GM21367 (cell line): Measurements from ENCODE around the gene FANCC.

Experiments
- ATAC-seq: cut with Tn5 transposase; IDR thresholded peaks from one replicate; pipeline ENCODE4 v1.9.1; 2021; ENCODE audit not compliant: unreplicated experiment

Gene FANCC, protein sequence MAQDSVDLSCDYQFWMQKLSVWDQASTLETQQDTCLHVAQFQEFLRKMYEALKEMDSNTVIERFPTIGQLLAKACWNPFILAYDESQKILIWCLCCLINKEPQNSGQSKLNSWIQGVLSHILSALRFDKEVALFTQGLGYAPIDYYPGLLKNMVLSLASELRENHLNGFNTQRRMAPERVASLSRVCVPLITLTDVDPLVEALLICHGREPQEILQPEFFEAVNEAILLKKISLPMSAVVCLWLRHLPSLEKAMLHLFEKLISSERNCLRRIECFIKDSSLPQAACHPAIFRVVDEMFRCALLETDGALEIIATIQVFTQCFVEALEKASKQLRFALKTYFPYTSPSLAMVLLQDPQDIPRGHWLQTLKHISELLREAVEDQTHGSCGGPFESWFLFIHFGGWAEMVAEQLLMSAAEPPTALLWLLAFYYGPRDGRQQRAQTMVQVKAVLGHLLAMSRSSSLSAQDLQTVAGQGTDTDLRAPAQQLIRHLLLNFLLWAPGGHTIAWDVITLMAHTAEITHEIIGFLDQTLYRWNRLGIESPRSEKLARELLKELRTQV

DNA sequence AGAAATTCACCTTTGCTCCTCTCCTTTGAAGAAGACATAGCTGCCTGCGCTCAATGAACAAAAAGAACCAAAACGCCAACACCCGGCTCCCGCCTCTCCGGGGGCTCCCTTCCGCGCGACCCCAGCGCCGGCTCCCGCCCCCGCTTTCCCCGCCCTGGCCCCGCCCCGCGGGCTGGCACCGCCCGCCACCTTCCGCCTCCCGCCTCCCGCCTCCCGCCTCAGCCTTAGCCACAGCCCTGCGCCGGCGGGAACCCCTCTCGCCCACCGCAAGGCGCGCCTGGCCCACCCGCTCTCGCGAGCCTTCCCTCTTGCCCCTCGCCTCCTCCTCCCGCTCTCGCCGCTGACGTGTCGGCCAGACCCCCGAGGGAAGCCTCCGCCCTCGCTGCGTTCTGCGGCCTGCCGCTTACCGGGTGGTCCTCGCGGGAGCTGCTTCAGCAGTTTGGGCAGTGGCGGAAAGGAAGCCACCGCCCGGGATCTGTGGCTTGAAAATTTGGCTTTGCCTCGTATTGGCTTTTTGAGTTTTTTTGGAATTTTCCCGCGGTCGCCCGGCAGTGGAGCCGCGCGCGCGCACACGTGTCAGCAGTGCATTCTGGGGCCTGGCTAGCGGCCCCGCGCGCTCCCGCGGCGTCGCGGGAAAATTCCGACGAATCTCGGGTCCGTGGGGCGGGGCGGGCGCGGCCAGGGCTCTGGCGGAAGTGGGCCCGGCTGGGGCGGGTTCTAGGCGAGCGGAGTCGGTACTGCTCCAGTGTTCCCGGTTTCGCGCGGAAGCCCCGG is at the start of gene FANCC:
Gene FANCC (minus strand): TSS at position 591 of the 774 bp plus-strand sequence. CDS start 68,418 bp downstream, outside the sequence.
- ATAC-seq = peak; percentile 53

DNA sequence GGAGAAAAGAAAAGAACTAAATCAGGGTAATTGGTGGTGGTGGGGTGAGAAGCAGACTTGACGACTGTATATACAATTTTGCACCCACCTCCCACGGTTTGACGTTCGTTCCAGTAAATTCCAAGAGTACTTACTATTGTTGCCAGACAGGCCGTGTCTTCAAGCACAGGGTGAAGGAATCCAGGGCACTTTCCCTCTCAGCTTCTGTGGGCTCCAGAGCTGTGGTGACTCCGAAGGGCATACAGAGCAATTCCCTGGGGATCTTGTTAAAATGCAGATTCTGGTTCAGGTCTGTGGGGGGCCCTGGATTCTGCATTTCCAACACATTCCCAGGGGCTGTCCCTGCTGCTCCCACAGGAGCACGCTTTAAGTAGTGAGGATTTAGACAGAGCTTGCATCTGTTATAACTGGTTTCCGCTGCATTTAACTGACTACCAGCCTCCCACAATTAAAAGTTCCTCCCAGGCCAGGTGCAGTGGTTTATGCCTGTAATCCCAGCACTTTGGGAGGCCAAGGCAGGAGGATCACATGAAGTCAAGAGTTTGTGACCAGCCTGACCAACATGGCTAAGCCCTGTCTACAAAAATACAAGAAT is 49.3 kb upstream of the FANCC start:
- no peak for ATAC-seq

DNA sequence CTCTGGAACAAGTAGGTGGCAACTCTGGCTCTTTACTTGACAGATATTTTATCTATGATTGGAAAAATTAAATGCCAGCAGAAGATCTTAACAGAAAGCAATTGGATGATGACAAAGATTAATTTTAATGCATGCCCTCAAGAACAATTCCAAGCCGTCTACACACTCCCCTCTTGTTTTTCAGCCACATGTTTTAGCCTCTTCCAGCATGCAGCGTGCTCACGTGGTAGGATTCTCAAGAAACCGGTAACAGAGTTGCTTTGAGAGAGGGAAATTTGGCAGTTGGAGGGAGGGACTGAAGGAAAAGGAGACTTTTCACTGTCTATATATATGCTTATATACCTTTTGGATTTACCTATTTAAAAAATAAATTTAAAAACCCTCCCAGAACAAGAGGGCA is 48.3 kb upstream of the FANCC start:
- no peak for ATAC-seq

DNA sequence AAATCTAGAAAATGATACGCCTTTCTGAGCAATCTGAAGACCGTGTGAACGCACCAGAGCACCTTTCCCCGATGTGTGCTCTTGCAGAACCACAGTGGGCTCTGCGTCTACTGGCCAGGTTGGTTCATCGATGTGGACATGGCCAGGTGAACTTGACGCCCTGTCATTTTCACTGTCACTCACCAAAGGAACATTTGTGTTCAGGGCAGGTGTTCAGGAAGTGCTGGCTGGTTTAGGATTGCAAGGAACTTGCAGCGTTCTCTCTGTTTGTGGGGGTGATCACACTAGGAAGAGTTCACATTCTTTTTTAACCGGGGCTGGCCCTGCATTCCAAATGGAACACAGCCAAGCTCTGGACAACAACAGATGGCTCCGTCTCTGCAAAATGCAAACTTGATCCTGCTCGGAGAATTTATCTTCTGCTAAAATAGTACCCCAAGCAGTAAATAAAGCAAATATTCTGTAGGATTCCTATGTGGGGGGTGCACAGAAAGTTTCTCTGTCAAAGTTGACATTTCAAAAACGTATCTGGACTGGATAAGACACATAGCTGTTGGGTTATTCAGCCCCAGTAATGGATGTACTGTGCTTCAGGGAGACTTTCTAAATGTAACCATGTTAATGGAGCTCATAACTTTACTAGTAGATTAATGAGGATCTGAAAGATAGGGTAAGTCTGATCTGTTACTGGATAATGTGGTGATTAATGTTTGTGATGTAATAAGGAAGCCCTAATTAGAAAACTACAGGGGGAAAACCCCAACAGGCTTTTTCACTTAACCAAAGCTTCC is 45.7 kb upstream of the FANCC start:
- ATAC-seq = no peak

DNA sequence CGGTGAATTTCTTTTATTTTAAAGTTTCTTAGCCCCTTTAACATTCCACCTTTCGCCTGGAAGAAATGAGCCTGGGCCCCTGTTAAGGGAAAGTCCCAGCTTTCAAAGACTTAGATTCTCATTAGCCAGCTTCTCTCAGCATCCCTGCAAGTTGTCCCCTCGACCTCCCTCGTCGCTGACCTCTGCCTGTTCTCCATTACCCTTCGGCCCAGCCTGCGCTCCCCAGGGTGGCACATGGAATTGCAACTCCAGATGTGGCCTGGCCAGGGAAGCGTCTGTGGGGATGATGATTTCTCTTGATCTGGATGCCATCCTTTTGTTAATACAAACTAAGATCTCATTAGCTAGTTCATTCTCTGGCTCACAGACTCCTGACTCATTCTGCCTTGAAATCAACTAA is 43.4 kb upstream of the FANCC start:
- no peak for ATAC-seq

DNA sequence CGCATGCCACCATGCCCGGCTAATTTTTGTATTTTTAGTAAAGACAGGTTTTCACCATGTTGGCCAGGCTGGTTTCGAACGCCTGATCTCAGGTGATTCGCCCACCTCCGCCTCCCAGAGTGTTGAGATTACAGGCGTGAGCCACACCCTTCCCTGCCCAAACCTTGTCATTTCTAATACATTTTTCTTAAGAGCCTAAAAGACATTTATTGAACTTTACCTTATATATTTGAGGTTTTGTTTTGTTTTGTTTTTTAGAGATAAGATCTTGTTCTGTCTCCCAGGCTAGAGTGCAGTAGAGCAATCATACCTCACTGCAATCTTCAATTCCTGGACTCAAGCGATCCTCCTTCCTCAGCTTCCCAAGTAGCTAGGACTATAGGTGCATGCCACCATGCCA is 39.8 kb upstream of the FANCC start:
- ATAC-seq = no peak

DNA sequence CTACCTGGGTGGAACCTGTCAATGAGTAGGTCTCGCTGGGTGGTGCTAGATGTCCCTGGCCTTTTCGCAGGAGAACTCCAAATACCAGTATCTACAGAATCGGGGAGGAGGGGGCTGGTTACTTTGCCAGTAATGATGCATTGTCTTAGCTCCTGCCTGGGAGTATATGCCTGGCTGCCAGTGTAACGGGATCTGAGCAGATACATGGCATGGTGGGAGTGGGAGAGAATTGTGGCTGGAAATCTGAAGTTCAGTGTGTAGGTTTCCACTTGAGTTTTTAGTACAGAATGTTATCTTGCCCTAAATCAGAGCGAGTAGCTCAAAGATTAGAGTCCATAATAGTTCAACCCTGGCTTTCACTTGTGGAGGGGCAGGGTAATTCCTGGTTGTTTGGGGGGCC is 38.0 kb upstream of the FANCC start:
- no peak for ATAC-seq

DNA sequence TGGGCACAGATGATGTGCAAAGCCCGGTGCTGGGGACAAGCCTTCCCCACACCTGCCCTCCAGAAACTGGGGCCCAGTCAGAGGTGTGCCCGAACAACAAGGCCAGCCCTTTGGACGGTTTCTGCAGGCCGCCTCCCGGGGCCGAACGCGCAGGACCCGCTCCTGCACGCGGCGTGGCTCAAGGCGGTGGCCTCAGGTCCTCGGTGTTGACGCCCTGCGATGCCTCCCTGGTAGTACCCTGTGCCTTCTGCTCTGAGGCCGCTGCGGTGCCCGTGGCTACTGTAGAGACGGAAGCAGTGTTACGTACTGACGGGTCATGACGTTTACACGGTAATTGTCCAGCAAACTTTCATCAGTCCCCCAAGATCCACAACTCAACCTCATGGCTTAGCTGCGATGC is 33.5 kb upstream of the FANCC start:
- ATAC-seq = no peak

DNA sequence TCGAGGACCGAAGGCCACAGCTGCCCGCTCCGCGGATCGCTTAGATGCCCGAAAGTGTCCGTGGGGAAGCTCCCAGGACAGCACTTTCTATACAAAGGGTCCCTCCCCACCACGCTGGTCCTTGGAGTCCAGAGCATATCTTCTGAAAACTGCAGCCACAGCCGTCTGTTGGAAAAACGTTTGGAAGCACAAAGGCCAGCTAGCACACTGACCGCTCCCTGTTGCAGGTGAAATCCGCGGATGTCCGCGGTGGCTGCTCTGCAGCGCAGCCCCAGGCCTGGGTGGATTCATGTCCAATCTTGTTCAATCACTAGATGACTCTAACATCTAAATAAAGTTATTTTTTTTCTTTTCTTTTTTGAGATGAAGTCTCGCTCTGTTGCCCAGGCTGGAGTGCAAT is 32.8 kb upstream of the FANCC start:
- ATAC-seq = no peak

DNA sequence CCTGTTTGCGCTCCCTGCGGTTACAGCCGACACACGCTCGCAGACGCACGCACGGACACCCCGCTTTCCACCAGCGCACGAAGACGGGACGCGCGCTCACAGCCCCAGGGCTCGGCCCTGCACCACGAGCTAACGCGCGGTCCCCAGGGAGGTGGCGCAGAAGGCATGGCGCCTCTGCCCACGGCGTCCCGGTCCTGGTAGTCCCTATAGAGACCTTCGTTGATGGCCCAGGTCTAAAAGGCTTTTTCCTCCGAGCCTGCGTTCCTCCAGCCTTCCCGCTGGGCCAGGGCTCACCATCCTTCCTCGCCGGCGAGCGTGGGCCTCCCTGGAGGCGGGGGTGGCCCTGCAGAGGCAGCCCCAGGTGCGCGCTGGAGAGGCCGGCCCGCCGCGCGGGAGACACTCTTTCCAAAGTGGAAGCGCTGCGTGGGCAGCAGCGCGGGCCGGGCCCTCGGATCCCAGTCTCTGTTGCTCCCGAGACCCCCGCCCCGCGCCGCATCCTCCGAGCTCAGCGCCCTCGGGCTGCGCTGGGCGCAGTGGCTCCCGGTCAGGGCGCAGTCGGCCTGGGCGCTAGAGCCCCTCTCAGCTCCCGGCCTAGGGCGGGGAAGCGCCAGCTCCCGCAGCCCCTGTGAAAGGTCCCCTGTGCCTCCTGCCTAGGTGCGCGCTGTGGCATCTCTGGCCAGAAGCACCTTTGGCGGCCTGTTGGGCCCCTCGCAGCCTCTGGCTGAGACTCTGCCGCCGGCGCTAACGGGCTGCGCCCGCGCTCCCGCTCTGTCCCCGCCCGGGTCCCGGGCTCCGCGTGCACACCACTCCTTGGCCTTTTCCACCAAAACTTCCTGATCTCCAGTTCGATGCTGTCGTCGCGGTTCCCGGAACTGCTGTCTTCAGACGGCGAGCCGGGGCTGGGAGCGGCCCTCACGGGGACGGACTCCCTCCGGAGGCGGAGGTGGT is 31.9 kb upstream of the FANCC start:
- ATAC-seq = no peak

DNA sequence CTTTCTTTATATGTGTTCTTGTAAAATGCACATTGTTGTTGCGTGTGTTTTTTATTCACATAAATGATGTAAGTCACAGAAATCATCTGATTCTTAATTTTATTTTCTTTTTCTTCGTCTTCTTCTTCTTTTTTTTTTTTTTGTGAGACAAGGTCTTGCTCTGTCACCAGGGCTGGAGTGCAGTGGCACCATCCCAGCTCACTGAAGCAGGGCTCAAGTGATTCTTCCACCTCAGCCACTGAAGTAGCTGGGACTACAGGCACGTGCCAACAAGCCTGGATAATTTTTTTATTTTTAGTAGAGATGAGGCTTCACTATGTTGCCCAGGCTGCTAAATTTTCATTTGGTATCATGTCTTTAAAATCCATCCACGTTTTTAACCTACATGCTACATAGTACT is 28.5 kb upstream of the FANCC start:
- ATAC-seq = no peak

DNA sequence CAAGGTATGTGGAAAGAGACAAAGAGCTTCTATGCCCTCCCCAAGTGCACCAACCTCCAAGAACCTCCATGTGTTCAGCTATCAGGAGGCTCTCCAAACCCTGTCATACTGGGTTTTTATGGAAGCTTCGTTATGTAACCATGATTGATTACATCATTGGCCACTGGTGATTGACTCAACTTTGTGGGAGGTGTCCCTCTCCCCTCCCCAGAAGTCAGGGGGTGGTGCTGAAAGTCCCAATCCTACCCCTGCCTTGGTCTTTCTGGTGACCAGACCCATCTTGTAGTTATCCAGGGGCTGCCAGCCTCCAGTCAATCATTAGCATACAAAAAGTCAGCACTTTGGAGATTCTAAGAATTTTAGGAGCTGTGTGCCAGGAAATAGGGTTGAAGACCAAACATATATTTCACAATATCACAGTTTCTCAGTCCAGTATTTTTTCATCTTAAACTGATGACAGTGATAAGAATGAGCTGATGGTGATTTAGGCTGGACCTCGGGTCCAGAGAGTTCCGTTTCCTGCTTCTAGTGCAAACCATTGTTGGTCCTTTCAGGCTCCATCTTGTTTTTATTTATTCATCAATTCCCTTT is 27.3 kb upstream of the FANCC start:
- no peak for ATAC-seq

DNA sequence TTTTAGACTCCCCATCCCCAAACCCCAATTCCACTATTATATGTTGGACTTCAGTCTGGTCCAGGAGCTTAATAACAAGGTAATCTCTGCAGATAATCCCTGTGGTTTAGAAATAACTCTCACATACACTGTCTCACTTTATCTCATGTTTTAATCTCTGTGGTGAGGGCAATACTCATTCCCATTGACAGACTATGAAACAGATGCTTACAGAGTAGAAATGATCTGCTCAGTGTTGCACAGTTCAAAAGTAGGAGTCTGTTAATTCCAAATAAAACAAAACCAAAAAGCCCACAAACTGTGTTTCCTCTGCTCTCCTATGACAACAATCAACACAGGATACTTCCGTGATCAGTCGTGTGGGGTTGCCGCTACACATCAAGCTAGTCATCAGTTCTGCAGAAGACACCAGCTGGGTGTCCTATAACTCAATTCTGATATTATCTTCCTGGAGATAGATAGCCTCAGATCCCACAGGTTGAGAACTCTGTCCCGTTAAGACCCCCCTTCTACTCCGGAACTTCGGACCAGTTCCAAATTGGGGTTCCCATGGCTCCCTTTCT is 26.3 kb upstream of the FANCC start:
- no peak for ATAC-seq

DNA sequence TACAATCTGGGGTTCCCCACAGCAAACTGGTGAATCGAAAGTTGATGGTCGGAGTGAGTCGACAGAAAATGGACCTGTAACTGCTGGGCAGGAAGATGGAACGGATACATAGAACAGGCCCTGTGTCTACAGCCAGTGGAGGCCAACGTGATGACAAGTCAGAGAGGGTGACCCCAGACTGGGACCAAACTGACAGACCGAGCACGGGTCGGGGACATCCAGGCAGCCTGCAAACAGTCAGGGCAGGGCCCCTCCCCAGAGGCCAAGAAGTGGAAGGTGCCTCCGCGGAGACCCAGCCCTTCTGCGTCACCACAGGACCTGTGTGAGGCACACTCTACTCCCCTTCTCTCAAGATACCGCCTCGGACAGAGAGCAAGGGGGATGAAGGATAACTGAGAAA is 25.1 kb upstream of the FANCC start:
- no peak for ATAC-seq

DNA sequence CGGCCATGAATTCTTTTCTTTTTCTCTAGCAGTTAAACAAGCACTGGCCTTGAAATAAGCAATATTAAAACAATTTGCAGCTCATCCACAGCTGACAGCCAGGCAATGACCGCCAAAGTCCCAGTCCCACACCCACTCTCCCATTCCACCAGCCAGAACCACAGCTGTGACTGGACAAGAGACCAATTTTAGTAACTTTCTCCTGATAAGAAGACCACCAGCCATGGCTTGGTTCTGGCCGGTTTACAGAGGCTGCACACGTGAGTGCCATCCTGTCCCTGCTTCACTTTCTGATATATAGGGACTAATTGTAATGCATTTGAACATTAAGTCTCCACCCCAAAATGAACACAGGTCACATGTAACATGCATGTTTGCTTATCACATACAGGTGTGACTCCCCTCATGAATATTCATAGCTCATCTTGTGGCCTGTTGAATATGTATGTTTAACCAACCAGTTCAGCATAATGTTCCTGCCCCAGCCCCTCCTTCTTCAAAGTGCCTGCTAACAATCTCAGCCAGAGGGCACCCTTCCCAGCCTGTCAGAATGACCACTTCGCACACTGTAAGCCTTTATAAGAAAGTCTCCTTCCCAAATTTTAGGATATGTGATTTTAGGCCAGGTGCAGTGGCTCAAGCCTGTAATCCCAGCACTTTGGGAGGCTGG is 23.9 kb upstream of the FANCC start:
- ATAC-seq = no peak

DNA sequence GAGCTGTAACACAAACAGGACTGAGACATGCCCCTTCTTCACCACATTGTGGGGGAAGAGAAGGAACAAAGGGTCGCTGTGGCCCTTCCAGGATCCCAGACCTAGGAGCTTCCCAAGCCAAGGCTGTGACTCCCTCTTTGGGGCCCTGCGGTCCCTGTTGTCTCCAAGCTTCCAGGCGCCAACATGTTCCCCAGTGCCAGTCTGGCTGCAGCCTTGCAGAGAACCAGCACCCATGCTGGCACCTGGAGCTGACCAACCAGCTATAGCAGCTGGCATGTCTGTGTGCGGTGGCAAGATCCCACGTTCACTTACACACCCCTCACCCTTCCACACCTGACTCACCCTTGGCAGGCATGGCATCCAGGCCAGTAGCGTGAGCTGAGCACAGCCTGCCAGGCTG is 20.7 kb upstream of the FANCC start:
- no peak for ATAC-seq

DNA sequence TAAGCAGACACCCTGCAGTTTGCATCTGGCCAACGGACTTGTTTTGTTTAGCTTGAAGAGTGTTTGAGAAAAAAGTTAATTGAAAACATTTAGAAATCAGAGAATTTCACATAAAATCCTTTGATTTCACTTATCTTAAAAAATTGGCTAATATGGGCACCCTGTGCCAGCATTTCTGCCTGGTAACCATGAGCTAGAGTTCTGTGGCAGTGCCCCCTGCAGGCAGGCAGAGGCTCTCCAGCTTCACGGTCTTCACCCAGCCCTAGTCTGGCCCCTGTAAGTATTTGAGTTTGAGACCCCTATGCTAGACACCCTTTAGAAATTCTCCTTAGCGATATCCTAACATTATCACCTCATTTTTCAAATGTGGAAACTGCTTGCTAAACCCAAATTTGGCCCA is 18.8 kb upstream of the FANCC start:
- no peak for ATAC-seq

DNA sequence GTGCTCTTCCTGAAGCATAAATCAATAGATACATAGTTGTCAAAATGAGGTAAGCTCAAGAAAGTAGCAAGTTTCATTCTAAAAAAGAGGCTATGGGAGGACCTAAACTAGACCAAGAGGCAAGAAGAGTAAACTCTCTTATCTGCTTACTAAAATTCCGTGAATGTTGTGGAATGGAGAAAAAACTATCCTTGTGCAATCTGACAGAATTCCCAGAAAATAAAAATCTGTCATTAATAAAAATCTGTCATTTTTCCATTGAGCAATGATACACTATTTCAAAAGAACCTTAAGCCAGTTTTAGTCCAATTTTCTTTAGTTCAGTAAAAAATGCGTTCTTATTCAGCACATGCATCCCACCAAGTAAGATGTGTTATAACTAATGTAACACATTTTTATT is 15.9 kb upstream of the FANCC start:
- no peak for ATAC-seq

DNA sequence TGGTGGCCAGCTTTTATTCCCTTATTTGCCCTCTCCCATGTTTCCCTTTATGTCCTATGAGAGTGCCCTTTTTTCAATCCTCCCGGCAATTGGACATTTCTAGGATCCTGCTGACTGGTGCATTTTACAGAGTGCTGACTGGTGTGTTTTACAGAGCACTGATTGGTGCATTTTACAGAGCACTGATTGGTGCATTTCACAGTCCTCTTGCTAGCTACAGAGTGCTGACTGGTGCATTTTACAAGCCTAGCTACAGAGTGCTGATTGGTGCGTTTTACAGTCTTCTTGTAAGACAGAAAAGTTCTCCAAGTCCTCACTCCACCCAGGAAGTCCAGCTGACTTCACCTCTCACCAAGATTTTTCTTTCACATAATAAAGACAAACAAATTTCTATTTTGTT is 15.4 kb upstream of the FANCC start:
- no peak for ATAC-seq
